HepG2 (cell line): ENCODE data around the gene B4GALT7. TPM values are rescaled to one million over a fixed set of nuclear protein-coding genes. Genes with fewer than 3 reads are reported as not detected.
A peak's percentile ranks its signal among the peaks of the same experiment; 100 is the strongest.

Experiments
- ATAD3A ChIP-seq: sonication (generic); formaldehyde crosslinking; IDR thresholded peaks from 2 replicates; pipeline ENCODE4 v1.4.0; 2020; ENCODE audit warnings: missing genetic modification reagents
- BORCS8-MEF2B ChIP-seq: sonication (generic); formaldehyde crosslinking; IDR thresholded peaks from 2 replicates; pipeline ENCODE4 v1.8.0; 2022; ENCODE audit warnings: mild to moderate bottlenecking, missing genetic modification reagents
- CBFB ChIP-seq: sonication (generic); formaldehyde crosslinking; IDR thresholded peaks from 2 replicates; pipeline ENCODE4 v1.4.0; 2020; ENCODE audit warnings: missing genetic modification reagents
- FOSL1 ChIP-seq: sonication (generic); formaldehyde crosslinking; IDR thresholded peaks from 2 replicates; pipeline ENCODE4 v1.9.0; 2021; ENCODE audit warnings: missing genetic modification reagents, borderline replicate concordance
- GFI1 ChIP-seq: sonication (generic); formaldehyde crosslinking; IDR thresholded peaks from 2 replicates; pipeline ENCODE4 v1.5.0; 2020; ENCODE audit warnings: missing genetic modification reagents, mild to moderate bottlenecking, borderline replicate concordance
- GPN1 ChIP-seq: sonication (generic); formaldehyde crosslinking; IDR thresholded peaks from 2 replicates; pipeline ENCODE4 v1.5.1; 2020; ENCODE audit warnings: missing genetic modification reagents, borderline replicate concordance
- HCFC1 ChIP-seq: fragments of 150-350 bp; IDR thresholded peaks from 2 replicates; pipeline ENCODE4 v1.6.1; 2014; ENCODE audit warnings: low read depth, low read length
- HNRNPUL1 ChIP-seq: fragments of 200-400 bp; formaldehyde crosslinking; IDR thresholded peaks from 2 replicates; pipeline ENCODE4 v1.6.1; 2017; ENCODE audit warnings: low read depth, mild to moderate bottlenecking, low read length, moderate library complexity
- IKZF1 ChIP-seq: fragments of 450-650 bp; IDR thresholded peaks from 2 replicates; pipeline ENCODE4 v1.7.1; 2016
- MXI1 ChIP-seq: IDR thresholded peaks from 3 replicates; pipeline ENCODE4 v1.6.1; 2012; ENCODE audit warnings: low read depth, low read length, inconsistent platforms, borderline replicate concordance
- NR2C2 ChIP-seq: sonication (generic); formaldehyde crosslinking; IDR thresholded peaks from 2 replicates; pipeline ENCODE4 v1.4.0; 2020; ENCODE audit warnings: missing genetic modification reagents, mild to moderate bottlenecking, moderate library complexity, borderline replicate concordance
- RBM22 ChIP-seq: fragments of 200-400 bp; formaldehyde crosslinking; optimal IDR thresholded peaks from 2 replicates; pipeline ENCODE3; 2017; ENCODE audit warnings: mild to moderate bottlenecking, low read length, moderate library complexity
- RFX5 ChIP-seq: IDR thresholded peaks from 2 replicates; pipeline ENCODE4 v1.6.1; 2011; ENCODE audit warnings: low read depth, low read length, improper control_type of control experiment
- TAF15 ChIP-seq: fragments of 200-400 bp; formaldehyde crosslinking; IDR thresholded peaks from one replicate; pipeline ENCODE4 v1.6.1; 2018; ENCODE audit warnings: mild to moderate bottlenecking, low read depth, low read length; ENCODE audit not compliant: poor library complexity, severe bottlenecking
- YEATS2 ChIP-seq: sonication (generic); formaldehyde crosslinking; IDR thresholded peaks from 2 replicates; pipeline ENCODE4 v1.4.0; 2020; ENCODE audit warnings: missing genetic modification reagents, borderline replicate concordance
- ZFP1 ChIP-seq: IDR thresholded peaks from 2 replicates; pipeline ENCODE4 v1.6.1; 2016
- ZNF24 ChIP-seq: fragments of 450-650 bp; IDR thresholded peaks from 2 replicates; pipeline ENCODE4 v1.6.1; 2017; ENCODE audit warnings: antibody characterized with exemption, mild to moderate bottlenecking
- ZNF350 ChIP-seq: sonication (generic); formaldehyde crosslinking; IDR thresholded peaks from 2 replicates; pipeline ENCODE4 v1.4.0; 2020; ENCODE audit warnings: mild to moderate bottlenecking, low read depth, missing genetic modification reagents, borderline replicate concordance
- ZNF546 ChIP-seq: sonication (generic); formaldehyde crosslinking; conservative IDR thresholded peaks from 2 replicates; pipeline ENCODE4 v1.8.1; 2023; ENCODE audit warnings: mild to moderate bottlenecking, missing genetic modification reagents
- ZNF703 ChIP-seq: sonication (generic); formaldehyde crosslinking; IDR thresholded peaks from 2 replicates; pipeline ENCODE4 v1.5.1; 2020; ENCODE audit warnings: missing genetic modification reagents, mild to moderate bottlenecking, moderate library complexity, borderline replicate concordance
- ZNF781 ChIP-seq: sonication (generic); formaldehyde crosslinking; IDR thresholded peaks from 2 replicates; pipeline ENCODE4 v1.5.1; 2020; ENCODE audit warnings: borderline replicate concordance, mild to moderate bottlenecking, missing genetic modification reagents; ENCODE audit errors: not compliant biosample characterization
- polyA plus RNA-seq, 8 experiments: library from polyadenylated mRNA; depleted of rRNA in 3 of 8; stranded (reverse) in 7 of 8; unstranded in 1 of 8; fragments of >200 nt; fragmentation: Illumina TruSeq in 4 of 8; extraction: Trizol in 4 of 8; gene quantifications; 2 replicates each; pipeline versions ENCODE4 v1.2.1 to v1.2.3, GENCODE V29; 2011 to 2016; ENCODE audit warnings: low read depth in 4 of 8, missing spikeins in 1 of 8, mixed read lengths in 1 of 8; ENCODE audit not compliant: insufficient read depth in 1 of 8
- total RNA-seq, 5 experiments: library from RNA; depleted of rRNA; stranded (reverse); fragments of >200 nt; fragmentation: Illumina TruSeq; extraction: Trizol; gene quantifications; 2 replicates each; pipeline ENCODE4 v1.2.3, GENCODE V29; 2016; ENCODE audit warnings: low read depth in 1 of 5
- TF ChIP-seq, protein P1 (sequence below): sonication (generic); formaldehyde crosslinking; IDR thresholded peaks from 2 replicates; pipeline ENCODE4 v1.4.0; 2020; ENCODE audit warnings: missing genetic modification reagents
- TF ChIP-seq, protein P2 (sequence below): sonication (generic); formaldehyde crosslinking; IDR thresholded peaks from 2 replicates; pipeline ENCODE4 v1.4.0; 2020; ENCODE audit warnings: missing genetic modification reagents
- TF ChIP-seq, protein P3 (sequence below): sonication (generic); formaldehyde crosslinking; IDR thresholded peaks from 2 replicates; pipeline ENCODE4 v1.4.0; 2020; ENCODE audit warnings: missing genetic modification reagents, mild to moderate bottlenecking, borderline replicate concordance
- TF ChIP-seq, protein P4 (sequence below): sonication (generic); formaldehyde crosslinking; IDR thresholded peaks from 2 replicates; pipeline ENCODE4 v1.5.0; 2020; ENCODE audit warnings: mild to moderate bottlenecking, low read depth, missing genetic modification reagents, borderline replicate concordance
- TF ChIP-seq, protein P5 (sequence below): sonication (generic); formaldehyde crosslinking; IDR thresholded peaks from 2 replicates; pipeline ENCODE4 v1.4.0; 2020; ENCODE audit warnings: missing genetic modification reagents

B4GALT7 gene
- total and polyA plus RNA-seq, 2 of the 13 experiments (the other 11 are each of a cell fraction or from before 2014, with no cell fraction given) = 16.4 to 20.5 TPM

DNA sequence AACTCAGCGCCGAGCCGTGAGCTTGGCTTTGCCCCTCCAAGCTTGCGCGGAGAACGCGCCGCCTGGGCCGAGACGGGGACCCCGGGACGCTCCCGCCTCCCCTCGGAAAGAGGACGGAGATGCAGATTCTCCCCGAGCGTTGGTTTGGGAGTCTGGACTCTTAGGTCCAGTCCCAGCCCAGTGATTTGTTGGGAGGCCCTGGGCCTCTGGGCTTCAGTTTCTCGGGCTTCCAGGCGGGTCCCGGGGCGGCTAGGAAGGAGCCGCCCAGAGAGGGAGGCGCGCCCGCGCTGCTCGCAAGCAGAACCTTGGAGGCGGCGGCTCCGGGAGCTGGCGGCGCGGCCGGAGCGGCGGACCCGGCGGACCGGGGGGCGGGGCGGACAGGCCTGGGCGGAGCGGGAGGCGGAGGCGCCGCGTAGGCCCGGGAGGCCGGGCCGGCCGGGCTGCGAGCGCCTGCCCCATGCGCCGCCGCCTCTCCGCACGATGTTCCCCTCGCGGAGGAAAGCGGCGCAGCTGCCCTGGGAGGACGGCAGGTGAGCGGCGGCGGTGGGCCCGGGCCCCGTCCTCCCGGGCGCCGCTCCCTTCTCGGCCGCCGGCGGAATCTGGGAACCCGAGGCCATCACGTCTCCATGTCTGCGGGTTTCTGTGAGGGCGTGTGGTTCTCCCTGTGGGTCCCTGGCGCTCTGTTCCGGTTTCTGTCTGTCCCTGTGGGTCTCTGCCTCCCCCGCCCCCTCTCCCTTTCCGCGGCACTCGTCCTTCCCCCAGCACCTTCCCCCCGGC lies at the start of gene B4GALT7 (continued):
- TF ChIP-seq TAF15 (peak; percentile 8), ZNF24 (peak; percentile 57; the same call in 1 of the 2 replicates), CBFB (peak; percentile 14; the same call in 1 of the 2 replicates), ATAD3A (CRISPR knock-in tag) (no peak), RFX5 (no peak), HCFC1 (peak; percentile 76), HNRNPUL1 (no peak), RBM22 (peak; percentile 67), ZNF703 (CRISPR knock-in tag) (no peak), GPN1 (no peak), GFI1 (CRISPR knock-in tag) (0 out of 2 replicates have a peak, but pooled peaks have one; percentile 33), ZNF350 (no peak), FOSL1 (CRISPR knock-in tag) (no peak), NR2C2 (CRISPR knock-in tag) (peak; percentile 81), IKZF1 (no peak), YEATS2 (CRISPR knock-in tag) (peak; percentile 68), BORCS8-MEF2B (CRISPR knock-in tag) (peak; percentile 80; the same call in 1 of the 2 replicates), ZNF781 (no peak), ZNF546 (no peak), ZFP1 (CRISPR knock-in tag) (no peak), MXI1 (no peak; the same call in 2 of the 3 replicates)
- TF ChIP-seq, protein P1, sequence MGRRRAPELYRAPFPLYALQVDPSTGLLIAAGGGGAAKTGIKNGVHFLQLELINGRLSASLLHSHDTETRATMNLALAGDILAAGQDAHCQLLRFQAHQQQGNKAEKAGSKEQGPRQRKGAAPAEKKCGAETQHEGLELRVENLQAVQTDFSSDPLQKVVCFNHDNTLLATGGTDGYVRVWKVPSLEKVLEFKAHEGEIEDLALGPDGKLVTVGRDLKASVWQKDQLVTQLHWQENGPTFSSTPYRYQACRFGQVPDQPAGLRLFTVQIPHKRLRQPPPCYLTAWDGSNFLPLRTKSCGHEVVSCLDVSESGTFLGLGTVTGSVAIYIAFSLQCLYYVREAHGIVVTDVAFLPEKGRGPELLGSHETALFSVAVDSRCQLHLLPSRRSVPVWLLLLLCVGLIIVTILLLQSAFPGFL (CRISPR knock-in tag) = no peak
- TF ChIP-seq, protein P2, sequence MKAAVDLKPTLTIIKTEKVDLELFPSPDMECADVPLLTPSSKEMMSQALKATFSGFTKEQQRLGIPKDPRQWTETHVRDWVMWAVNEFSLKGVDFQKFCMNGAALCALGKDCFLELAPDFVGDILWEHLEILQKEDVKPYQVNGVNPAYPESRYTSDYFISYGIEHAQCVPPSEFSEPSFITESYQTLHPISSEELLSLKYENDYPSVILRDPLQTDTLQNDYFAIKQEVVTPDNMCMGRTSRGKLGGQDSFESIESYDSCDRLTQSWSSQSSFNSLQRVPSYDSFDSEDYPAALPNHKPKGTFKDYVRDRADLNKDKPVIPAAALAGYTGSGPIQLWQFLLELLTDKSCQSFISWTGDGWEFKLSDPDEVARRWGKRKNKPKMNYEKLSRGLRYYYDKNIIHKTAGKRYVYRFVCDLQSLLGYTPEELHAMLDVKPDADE (CRISPR knock-in tag) = no peak
- TF ChIP-seq, protein P3, sequence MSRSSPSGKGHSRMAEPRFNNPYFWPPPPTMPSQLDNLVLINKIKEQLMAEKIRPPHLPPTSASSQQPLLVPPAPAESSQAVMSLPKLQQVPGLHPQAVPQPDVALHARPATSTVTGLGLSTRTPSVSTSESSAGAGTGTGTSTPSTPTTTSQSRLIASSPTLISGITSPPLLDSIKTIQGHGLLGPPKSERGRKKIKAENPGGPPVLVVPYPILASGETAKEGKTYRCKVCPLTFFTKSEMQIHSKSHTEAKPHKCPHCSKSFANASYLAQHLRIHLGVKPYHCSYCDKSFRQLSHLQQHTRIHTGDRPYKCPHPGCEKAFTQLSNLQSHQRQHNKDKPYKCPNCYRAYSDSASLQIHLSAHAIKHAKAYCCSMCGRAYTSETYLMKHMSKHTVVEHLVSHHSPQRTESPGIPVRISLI = no peak
- TF ChIP-seq, protein P4, sequence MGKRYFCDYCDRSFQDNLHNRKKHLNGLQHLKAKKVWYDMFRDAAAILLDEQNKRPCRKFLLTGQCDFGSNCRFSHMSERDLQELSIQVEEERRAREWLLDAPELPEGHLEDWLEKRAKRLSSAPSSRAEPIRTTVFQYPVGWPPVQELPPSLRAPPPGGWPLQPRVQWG = no peak
- TF ChIP-seq, protein P5, sequence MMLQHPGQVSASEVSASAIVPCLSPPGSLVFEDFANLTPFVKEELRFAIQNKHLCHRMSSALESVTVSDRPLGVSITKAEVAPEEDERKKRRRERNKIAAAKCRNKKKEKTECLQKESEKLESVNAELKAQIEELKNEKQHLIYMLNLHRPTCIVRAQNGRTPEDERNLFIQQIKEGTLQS (CRISPR knock-in tag) = no peak
